22Rv1 (cell line): Measurements from ENCODE around the gene ANKH.

ENCODE experiments used
- H3K27ac ChIP-seq: fragments of 450-650 bp; 2 replicates; pipeline ENCODE4 v1.5.1; 2017
- CTCF ChIP-seq: fragments of 450-650 bp; IDR thresholded peaks from 2 replicates; pipeline ENCODE4 v1.5.1; 2017; ENCODE audit warnings: mild to moderate bottlenecking
- ZFX ChIP-seq: fragments of 450-650 bp; IDR thresholded peaks from 2 replicates; pipeline ENCODE4 v1.6.1; 2017; ENCODE audit warnings: antibody characterized with exemption, borderline replicate concordance

ANKH gene

GRCh38 chr5:14783691-14784090 is 87.9 kb downstream of the ANKH start:
- no peak overlapping the region for H3K27ac ChIP-seq
- no peak for TF ChIP-seq CTCF
- no peak for TF ChIP-seq ZFX

- H3K27ac ChIP-seq, result no peak overlapping the region
- TF ChIP-seq ZFX (no peak), CTCF (no peak)
Measured at GRCh38 chr5:14782591-14782990, 89.0 kb downstream of the ANKH start.

GRCh38 chr5:14781106-14781505 is 90.5 kb downstream of the ANKH start:
- no peak overlapping the region for H3K27ac ChIP-seq
- no peak for TF ChIP-seq ZFX
- no peak for TF ChIP-seq CTCF

GRCh38 chr5:14779975-14780374 is 91.6 kb downstream of the ANKH start:
- TF ChIP-seq CTCF (no peak), ZFX (no peak)
- no peak overlapping the region for H3K27ac ChIP-seq

GRCh38 chr5:14778792-14779070 is 92.8 kb downstream of the ANKH start:
- TF ChIP-seq ZFX (no peak), CTCF (no peak)
- H3K27ac ChIP-seq, result no peak overlapping the region

GRCh38 chr5:14777932-14778791 is 93.4 kb downstream of the ANKH start:
- H3K27ac ChIP-seq, result no peak overlapping the region
- no peak for TF ChIP-seq ZFX
- TF ChIP-seq CTCF, result no peak

- TF ChIP-seq CTCF (no peak), ZFX (no peak)
- H3K27ac ChIP-seq, result no peak overlapping the region
Measured at GRCh38 chr5:14777187-14777586, 94.4 kb downstream of the ANKH start.
